GM21576 (cell line): ENCODE results near the gene SLC5A5.

Experiments used
- ATAC-seq: cut with Tn5 transposase; IDR thresholded peaks from one replicate; pipeline ENCODE4 v1.9.1; 2021; ENCODE audit warnings: mild to moderate bottlenecking, moderate library complexity; ENCODE audit not compliant: unreplicated experiment

Gene SLC5A5

GRCh38 chr19:17846146-17846545 lies 25.6 kb upstream of the SLC5A5 start:
- ATAC-seq = no peak

GRCh38 chr19:17847538-17848366 lies 24.0 kb upstream of the SLC5A5 start, which contains the start of gene JAK3:
Gene JAK3 (minus strand): TSS chr19:17847982. CDS start chr19:17844417, 3,565 bp downstream.
- ATAC-seq = peak; percentile 45

GRCh38 chr19:17848595-17849292 lies 23.0 kb upstream of the SLC5A5 start:
- ATAC-seq = no peak

- no peak for ATAC-seq
Measured at GRCh38 chr19:17854061-17854460, 17.7 kb upstream of the SLC5A5 start.

- no peak for ATAC-seq
Measured at GRCh38 chr19:17855280-17856152, 16.2 kb upstream of the SLC5A5 start.

GRCh38 chr19:17859533-17860330 lies 12.0 kb upstream of the SLC5A5 start, which contains the start of gene RPL18A:
Gene RPL18A (plus strand): TSS chr19:17859910. CDS start chr19:17859957, 47 bp downstream.
- ATAC-seq = peak; percentile 93

- no peak for ATAC-seq
Measured at GRCh38 chr19:17860331-17860992, 11.3 kb upstream of the SLC5A5 start.

GRCh38 chr19:17860993-17861360 lies 10.8 kb upstream of the SLC5A5 start:
- no peak for ATAC-seq

- ATAC-seq = no peak
Measured at GRCh38 chr19:17861542-17862402, 10.0 kb upstream of the SLC5A5 start.

GRCh38 chr19:17862711-17863519 lies 8.8 kb upstream of the SLC5A5 start:
- no peak for ATAC-seq

GRCh38 chr19:17863520-17864182 lies 8.1 kb upstream of the SLC5A5 start:
- no peak for ATAC-seq

GRCh38 chr19:17865364-17866311 lies 6.1 kb upstream of the SLC5A5 start:
- ATAC-seq = no peak

GRCh38 chr19:17866312-17866963 lies 5.3 kb upstream of the SLC5A5 start:
- no peak for ATAC-seq

- no peak for ATAC-seq
Measured at GRCh38 chr19:17866964-17867486, 4.7 kb upstream of the SLC5A5 start.

GRCh38 chr19:17868669-17869068 lies 3.1 kb upstream of the SLC5A5 start:
- ATAC-seq = no peak
